Right cardiac atrium (tissue), 5 donors: ENCODE measurements around the gene PTPRN2. TPM values are rescaled to one million over a fixed set of nuclear protein-coding genes. Genes with fewer than 3 reads are reported as not detected.

Source experiments
- ATAC-seq, 2 donors: fragments of 200-7000 bp; cut with Tn5 transposase; one replicate each; pipeline versions ENCODE4 v1.8.0 to v1.9.1; 2020; ENCODE audit warnings: moderate library complexity in 2 of 2, mild to moderate bottlenecking in 1 of 2
- DNase-seq, 3 donors: peaks; one replicate each; pipeline ENCODE4 v3.0.0-alpha.2; 2020
- H3K27ac ChIP-seq: one replicate; pipeline ENCODE4 v1.5.1; 2013; ENCODE audit warnings: mild to moderate bottlenecking, low read length, control low read depth, moderate library complexity
- H3K27me3 ChIP-seq: one replicate; pipeline ENCODE4 v1.6.1; 2013; ENCODE audit not compliant: control insufficient read depth, insufficient read depth
- H3K4me1 ChIP-seq: one replicate; pipeline ENCODE4 v1.6.1; 2013; ENCODE audit warnings: low read length; ENCODE audit not compliant: control insufficient read depth, insufficient read depth
- H3K4me3 ChIP-seq: one replicate; pipeline ENCODE4 v1.5.1; 2013; ENCODE audit warnings: low read length, control low read depth
- H3K9me3 ChIP-seq: one replicate; pipeline ENCODE4 v1.6.1; 2013; ENCODE audit warnings: low read length; ENCODE audit not compliant: control insufficient read depth
- WGBS: extraction: QIAGEN DNeasy Blood & Tissue Kit; methylation state at CpG from one replicate; pipeline ENCODE4 v1.1.7; 2013; 5-methylcytosine and 5-hydroxymethylcytosine counted together
- intact Hi-C, 4 donors: fragments of 100-400 bp; cut with DNase I; formaldehyde crosslinking; loops; one replicate each; pipeline versions ENCODE4 v1.11.0 to v1.14.0; 2022 to 2023
- polyA plus RNA-seq: library from polyadenylated mRNA; stranded (reverse); fragments of 200-250 nt; gene quantifications from one replicate; pipeline ENCODE4 v1.2.3, GENCODE V29; 2013
- total RNA-seq, 4 donors: library from RNA; stranded (reverse); fragmentation: NEBNext Ultra II Directional; extraction: Animal tissue kit (Norgen Biotek cat#: 25700); gene quantifications; one replicate each; pipeline ENCODE4 v1.2.1, GENCODE V29; 2021
- donor health status: healthy with polysubstance abuse.
- donor health status: DM: no; HTN: yes; CAD: no.
- donor health status: DM: no; HTN: no; CAD: no.
- donor health status: DM: no; HTN: yes; CAD: no; lungs with severe emphysema.
- donor health status: DM: yes; HTN: yes; CAD: no.

The PTPRN2 gene
- total and polyA plus RNA-seq, 5 donors, result 1.5 to 3.9 (median 1.9) TPM

- Histone ChIP-seq H3K27me3 (no peaks in the 10 kb centered on the region), H3K27ac (no peak overlapping the region), H3K9me3 (peaks cover 1% of the 10 kb centered on the region), H3K4me1 (no peaks in the 10 kb centered on the region), H3K4me3 (no peak overlapping the region)
- intact Hi-C loops, result no loop called here
- no peak for DNase-seq
- ATAC-seq, result no peak
- WGBS, result 71% methylated on average over 5 of the region's 5 CpGs
Observed at GRCh38 chr7:157971501-157971900, 616.1 kb downstream of the PTPRN2 start.

GRCh38 chr7:157970744-157971143 lies 616.9 kb downstream of the PTPRN2 start:
- Histone ChIP-seq H3K4me1 (no peaks in the 10 kb centered on the region), H3K9me3 (peaks cover 1% of the 10 kb centered on the region), H3K4me3 (no peak overlapping the region), H3K27me3 (no peaks in the 10 kb centered on the region), H3K27ac (no peak overlapping the region)
- DNase-seq (no peak), ATAC-seq (no peak)
- 55% methylated on average over 3 of the region's 3 CpGs for WGBS
- intact Hi-C loops, result no loop called here

GRCh38 chr7:157969995-157970394 lies 617.6 kb downstream of the PTPRN2 start:
- WGBS, result 77% methylated on average over 2 of the region's 2 CpGs
- no peak for ATAC-seq

GRCh38 chr7:157966490-157966889 lies 621.1 kb downstream of the PTPRN2 start:
- intact Hi-C loops, result no loop called here
- Histone ChIP-seq H3K4me1 (no peaks in the 10 kb centered on the region), H3K4me3 (no peak overlapping the region), H3K9me3 (peaks cover 3% of the 10 kb centered on the region), H3K27ac (no peak overlapping the region), H3K27me3 (no peaks in the 10 kb centered on the region)
- 95% methylated on average over 1 of the region's 1 CpG for WGBS
- ATAC-seq (no peak), DNase-seq (no peak)

More at GRCh38 chr7:157969995-157970394, 617.6 kb downstream of the PTPRN2 start:
- no peak for DNase-seq
- intact Hi-C loops, result no loop called here
- Histone ChIP-seq H3K27me3 (no peaks in the 10 kb centered on the region), H3K27ac (no peak overlapping the region), H3K9me3 (no peaks in the 10 kb centered on the region), H3K4me3 (no peak overlapping the region), H3K4me1 (no peaks in the 10 kb centered on the region)

DNA sequence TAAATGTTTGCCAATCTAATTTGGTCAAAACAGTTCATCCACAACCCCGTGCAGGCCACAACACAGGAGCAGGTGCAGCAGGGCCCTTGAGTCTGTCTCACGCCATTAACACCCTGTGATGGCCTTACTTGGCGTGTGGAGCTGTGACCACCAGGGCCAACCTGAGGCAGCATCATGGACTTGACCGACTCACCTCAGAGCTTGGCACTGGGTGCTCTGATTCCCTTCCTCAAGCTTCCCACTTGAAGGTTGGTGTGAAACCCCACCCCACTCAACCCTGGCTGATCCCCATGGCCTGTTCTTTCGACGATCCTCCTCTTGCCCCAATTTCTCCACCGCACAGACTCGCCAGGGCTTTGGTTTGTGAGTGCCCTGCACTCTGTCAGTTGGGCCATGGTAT lies 623.1 kb downstream of the PTPRN2 start:
- Histone ChIP-seq H3K4me1 (no peaks in the 10 kb centered on the region), H3K9me3 (peaks cover 3% of the 10 kb centered on the region), H3K27me3 (no peaks in the 10 kb centered on the region), H3K27ac (no peak overlapping the region), H3K4me3 (no peak overlapping the region)
- intact Hi-C loops, result no loop called here
- no peak for DNase-seq
- ATAC-seq, result no peak
- WGBS, result 91% methylated on average over 8 of the region's 8 CpGs

- H3K4me1 ChIP-seq, result no peaks in the 10 kb centered on the region
- no peak overlapping the region for H3K4me3 ChIP-seq
- H3K27ac ChIP-seq, result no peak overlapping the region
- no peak for ATAC-seq
- no peaks in the 10 kb centered on the region for H3K27me3 ChIP-seq
- no peak for DNase-seq
- 85% methylated on average over 8 of the region's 8 CpGs for WGBS
- intact Hi-C loops, result no loop called here
- H3K9me3 ChIP-seq, result peaks cover 3% of the 10 kb centered on the region
Observed at GRCh38 chr7:157964016-157964415, 623.6 kb downstream of the PTPRN2 start.

GRCh38 chr7:157963526-157963925 lies 624.1 kb downstream of the PTPRN2 start:
- Histone ChIP-seq H3K9me3 (peaks cover 3% of the 10 kb centered on the region), H3K27me3 (no peaks in the 10 kb centered on the region), H3K27ac (no peak overlapping the region), H3K4me1 (no peaks in the 10 kb centered on the region), H3K4me3 (no peak overlapping the region)
- intact Hi-C loops, result no loop called here
- DNase-seq, result no peak
- no peak for ATAC-seq
- WGBS, result 73% methylated on average over 9 of the region's 9 CpGs

- ATAC-seq, result no peak
- DNase-seq, result no peak
- Histone ChIP-seq H3K27me3 (no peaks in the 10 kb centered on the region), H3K4me1 (no peaks in the 10 kb centered on the region), H3K4me3 (no peak overlapping the region), H3K27ac (no peak overlapping the region), H3K9me3 (peaks cover 3% of the 10 kb centered on the region)
- 76% methylated on average over 15 of the region's 15 CpGs for WGBS
- intact Hi-C loops, result no loop called here
Observed at GRCh38 chr7:157962458-157963306, 624.9 kb downstream of the PTPRN2 start.

DNA sequence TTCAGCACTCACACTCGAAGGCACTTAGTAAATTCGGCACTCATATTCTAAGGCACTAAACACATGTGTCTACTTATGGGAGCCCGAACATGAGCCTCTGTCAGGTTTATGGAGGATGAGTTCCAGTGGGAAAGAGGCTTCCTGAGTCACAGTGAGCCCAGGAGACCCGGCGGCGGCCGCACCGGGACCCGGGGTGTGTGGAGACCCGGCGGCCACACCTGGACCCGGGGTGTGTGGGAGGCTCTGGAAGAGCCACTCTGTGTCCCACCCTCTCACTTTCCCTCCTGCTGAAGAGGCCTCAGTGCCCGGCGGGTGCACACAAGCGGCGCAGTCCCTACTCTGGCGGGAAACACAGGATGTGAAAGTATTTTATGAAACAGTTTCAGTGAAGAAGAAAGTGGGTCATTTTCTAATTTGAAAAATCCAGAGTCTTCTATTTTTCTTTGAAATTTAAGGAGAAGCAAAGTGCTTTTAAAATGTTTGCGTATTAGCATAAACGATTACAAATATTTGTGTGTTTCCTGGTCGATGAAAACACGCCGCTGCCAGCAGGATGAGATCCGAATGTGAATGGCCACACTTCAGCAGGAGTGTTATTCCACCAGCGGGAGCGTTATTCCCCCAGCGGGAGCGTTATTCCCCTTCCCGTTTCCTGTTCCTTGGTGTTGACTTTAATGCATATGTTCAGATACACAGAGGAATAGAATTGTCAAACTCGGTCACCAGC lies 625.7 kb downstream of the PTPRN2 start:
- WGBS, result 24% methylated on average over 29 of the region's 29 CpGs
- DNase-seq, result no peak
- Histone ChIP-seq H3K9me3 (peaks cover 3% of the 10 kb centered on the region), H3K4me1 (no peaks in the 10 kb centered on the region), H3K27me3 (no peaks in the 10 kb centered on the region), H3K4me3 (no peak overlapping the region), H3K27ac (no peak overlapping the region)
- intact Hi-C loops, result no loop called here
- ATAC-seq, result no peak

- DNase-seq (no peak), ATAC-seq (no peak)
- no peaks in the 10 kb centered on the region for H3K4me1 ChIP-seq
- no peaks in the 10 kb centered on the region for H3K9me3 ChIP-seq
- no peaks in the 10 kb centered on the region for H3K27me3 ChIP-seq
- no peak overlapping the region for H3K27ac ChIP-seq
- no peak overlapping the region for H3K4me3 ChIP-seq
- WGBS, result 70% methylated on average over 13 of the region's 13 CpGs
- intact Hi-C loops, result no loop called here
Observed at GRCh38 chr7:157955348-157955999, 632.1 kb downstream of the PTPRN2 start.

DNA sequence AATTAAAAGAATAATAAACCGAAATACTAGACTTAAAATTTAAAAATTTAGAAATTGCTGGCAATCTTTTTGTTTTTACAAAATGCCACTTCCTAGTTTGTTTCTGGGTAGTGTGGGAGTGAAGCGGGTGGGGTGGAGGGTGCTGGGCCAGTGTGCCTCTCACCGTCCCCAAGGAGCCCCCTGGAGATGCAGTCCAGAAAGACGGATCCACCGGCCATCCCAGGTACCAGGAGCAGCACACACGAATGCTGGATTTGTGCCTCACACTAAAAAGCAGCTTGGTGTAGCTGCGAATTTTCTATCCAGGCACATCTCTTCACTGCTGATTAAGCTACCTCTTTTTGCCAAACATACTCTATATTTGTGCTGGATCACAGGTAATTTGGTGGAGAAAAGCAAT lies 632.7 kb downstream of the PTPRN2 start:
- Histone ChIP-seq H3K27ac (no peak overlapping the region), H3K4me3 (no peak overlapping the region), H3K4me1 (no peaks in the 10 kb centered on the region), H3K27me3 (no peaks in the 10 kb centered on the region), H3K9me3 (no peaks in the 10 kb centered on the region)
- 73% methylated on average over 7 of the region's 7 CpGs for WGBS
- intact Hi-C loops, result no loop called here
- no peak for ATAC-seq
- no peak for DNase-seq
